GM12878 (cell line): ENCODE measurements around the gene EFNA3. TPM values are rescaled to one million over a fixed set of nuclear protein-coding genes. Genes with fewer than 3 reads are reported as not detected.

Source experiments
- ATAC-seq: fragments of 200-7000 bp; cut with Tn5 transposase; 3 replicates; pipeline ENCODE4 v1.9.1; 2020; ENCODE audit warnings: mild to moderate bottlenecking, moderate library complexity
- BruUV-seq: library from RNA; stranded (reverse); fragments of 400-500 nt; replicated peaks from 2 replicates; lab custom pipeline; 2021; lab: Mats Ljungman, UMichigan
- CTCF ChIA-PET: fragments of 300-600 bp; sonication (Branson Sonifier 250); formaldehyde crosslinking; extraction: SDS; loops from one replicate; lab custom pipeline; 2021; ENCODE audit warnings: inconsistent platforms; lab: Yijun Ruan, JAX
- POLR2A ChIA-PET: fragments of 350-600 bp; formaldehyde crosslinking; extraction: SDS; loops from one replicate; lab custom pipeline; 2021; ENCODE audit warnings: inconsistent platforms; lab: Charles Lee
- RAD21 ChIA-PET: fragments of 300-600 bp; sonication (Branson Sonifier 250); formaldehyde crosslinking; loops from one replicate; lab custom pipeline; 2023; ENCODE audit warnings: antibody characterized with exemption; ENCODE audit not compliant: unreplicated experiment; lab: Charles Lee
- SMC1A ChIA-PET: fragments of 300-600 bp; sonication (Branson Sonifier 250); formaldehyde crosslinking; loops from one replicate; lab custom pipeline; 2023; ENCODE audit not compliant: unreplicated experiment, uncharacterized antibody; lab: Charles Lee
- DNase-seq: peaks from one replicate; pipeline ENCODE4 v3.0.0-alpha.2; 2011; ENCODE audit warnings: low read depth, low spot score
- FAIRE-seq: peaks from 3 replicates; lab custom pipeline; 2011; peaks lifted over from hg19 to GRCh38; lab: Jason Lieb, UNC
- H2AFZ ChIP-seq: 2 replicates; pipeline ENCODE4 v1.6.0; 2011; ENCODE audit warnings: low read depth, low read length, control low read depth; ENCODE audit not compliant: control insufficient read depth
- H3K27ac ChIP-seq: 2 replicates; pipeline ENCODE4 v1.5.1; 2011; ENCODE audit warnings: control low read depth; ENCODE audit not compliant: control insufficient read depth, insufficient read depth
- H3K27me3 ChIP-seq, 2 experiments: replicated peaks in 1 of 2; 2 replicates each; pipeline versions ENCODE4 v1.6.0 to v1.6.1; 2011; ENCODE audit warnings: low read length in 1 of 2; ENCODE audit not compliant: control insufficient read depth in 2 of 2, insufficient read depth in 2 of 2
- H3K36me3 ChIP-seq, 2 experiments: 2 replicates each; pipeline ENCODE4 v1.5.1; 2011; ENCODE audit warnings: low read length in 1 of 2; ENCODE audit not compliant: control insufficient read depth in 2 of 2, insufficient read depth in 2 of 2
- H3K4me1 ChIP-seq: 2 replicates; pipeline ENCODE4 v1.6.1; 2011; ENCODE audit warnings: mild to moderate bottlenecking, low read length, moderate library complexity, mixed read lengths; ENCODE audit not compliant: control insufficient read depth, insufficient read depth
- H3K4me2 ChIP-seq: 2 replicates; pipeline ENCODE4 v1.6.0; 2011; ENCODE audit warnings: control low read depth; ENCODE audit not compliant: control insufficient read depth, insufficient read depth
- H3K4me3 ChIP-seq: fragments of 200-600 bp; sonication (generic); 2 replicates; pipeline ENCODE4 v1.5.1; 2016
- H3K79me2 ChIP-seq: 2 replicates; pipeline ENCODE4 v1.6.0; 2011; ENCODE audit warnings: low read length; ENCODE audit not compliant: control insufficient read depth, insufficient read depth
- H3K9ac ChIP-seq: 2 replicates; pipeline ENCODE4 v1.8.0; 2011; ENCODE audit warnings: low read length, control low read depth, mixed read lengths; ENCODE audit not compliant: control insufficient read depth, insufficient read depth
- H3K9me3 ChIP-seq: replicated peaks from 3 replicates; pipeline ENCODE4 v1.5.1; 2011; ENCODE audit warnings: mild to moderate bottlenecking, low read length; ENCODE audit not compliant: control insufficient read depth, insufficient read depth
- H4K20me1 ChIP-seq: 2 replicates; pipeline ENCODE4 v1.6.0; 2011; ENCODE audit not compliant: control insufficient read depth, insufficient read depth
- ATF7 ChIP-seq: fragments of 450-650 bp; IDR thresholded peaks from 2 replicates; pipeline ENCODE4 v1.6.1; 2016; ENCODE audit warnings: low read depth, mild to moderate bottlenecking
- BCL11A ChIP-seq: IDR thresholded peaks from 2 replicates; pipeline ENCODE4 v1.6.1; 2011; ENCODE audit warnings: low read depth, low read length
- CHD1 ChIP-seq: IDR thresholded peaks from 2 replicates; pipeline ENCODE4 v1.6.1; 2012; ENCODE audit warnings: low read depth, low read length, improper control_type of control experiment
- CHD2 ChIP-seq: IDR thresholded peaks from 2 replicates; pipeline ENCODE4 v1.6.1; 2011; ENCODE audit warnings: low read depth, low read length, improper control_type of control experiment, borderline replicate concordance
- EGR1 ChIP-seq, 2 experiments: IDR thresholded peaks; 1 replicate in 1 of 2; 2 replicates in 1 of 2; pipeline ENCODE4 v1.6.1; 2011 to 2012; ENCODE audit warnings: low read depth in 2 of 2, low read length in 2 of 2, borderline replicate concordance in 1 of 2, mild to moderate bottlenecking in 1 of 2, moderate library complexity in 1 of 2
- ESRRA ChIP-seq: IDR thresholded peaks from 2 replicates; pipeline ENCODE4 v1.6.1; 2012; ENCODE audit warnings: mild to moderate bottlenecking, low read length, improper control_type of control experiment
- KDM1A ChIP-seq: fragments of 200-600 bp; sonication (generic); IDR thresholded peaks from 2 replicates; pipeline ENCODE4 v1.6.1; 2016; ENCODE audit warnings: borderline replicate concordance
- NFYB ChIP-seq: IDR thresholded peaks from 2 replicates; pipeline ENCODE4 v1.6.1; 2011; ENCODE audit warnings: low read depth, mild to moderate bottlenecking, low read length, improper control_type of control experiment, moderate library complexity; ENCODE audit not compliant: insufficient read depth
- NRF1 ChIP-seq: conservative IDR thresholded peaks from 2 replicates; pipeline ENCODE4 v1.6.1; 2011; ENCODE audit warnings: mild to moderate bottlenecking, low read depth, low read length, improper control_type of control experiment
- PML ChIP-seq: IDR thresholded peaks from 2 replicates; pipeline ENCODE4 v1.6.1; 2012; ENCODE audit warnings: low read length, inconsistent platforms
- POLR2AphosphoS5 ChIP-seq: IDR thresholded peaks from 2 replicates; pipeline ENCODE4 v1.6.1; 2011; ENCODE audit warnings: mild to moderate bottlenecking, low read length, inconsistent platforms
- RCOR1 ChIP-seq: conservative IDR thresholded peaks from 2 replicates; pipeline ENCODE4 v1.6.1; 2012; ENCODE audit warnings: low read depth, low read length, improper control_type of control experiment
- RUNX3 ChIP-seq: IDR thresholded peaks from 2 replicates; pipeline ENCODE4 v1.6.1; 2012; ENCODE audit warnings: low read length, inconsistent platforms
- SREBF2 ChIP-seq: IDR thresholded peaks from 2 replicates; pipeline ENCODE4 v1.6.1; 2012; ENCODE audit warnings: mild to moderate bottlenecking, low read length
- TAF1 ChIP-seq: IDR thresholded peaks from 2 replicates; pipeline ENCODE4 v1.6.1; 2011; ENCODE audit warnings: mild to moderate bottlenecking, low read depth, low read length, borderline replicate concordance
- TBL1XR1 ChIP-seq: IDR thresholded peaks from 2 replicates; pipeline ENCODE4 v1.6.1; 2012; ENCODE audit warnings: low read depth, low read length, improper control_type of control experiment
- ZNF592 ChIP-seq: fragments of 450-650 bp; IDR thresholded peaks from 2 replicates; pipeline ENCODE4 v1.6.1; 2017; ENCODE audit warnings: mild to moderate bottlenecking, moderate library complexity
- ZSCAN29 ChIP-seq: fragments of 450-650 bp; IDR thresholded peaks from 2 replicates; pipeline ENCODE4 v1.6.1; 2017; ENCODE audit warnings: mild to moderate bottlenecking, moderate library complexity
- WGBS: methylation state at CpG from one replicate; pipeline ENCODE4 v1.1.6; 2016; ENCODE audit warnings: low lambda C conversion rate; ENCODE audit not compliant: insufficient replicate concordance, insufficient coverage; ENCODE audit errors: missing lambda C conversion rate; 5-methylcytosine and 5-hydroxymethylcytosine counted together
- in situ Hi-C: fragments of 300-500 bp; cut with MboI; formaldehyde crosslinking; loops from 9 replicates; pipeline ENCODE4 v1.14.3; 2018; ENCODE audit warnings: mixed read lengths
- intact Hi-C: fragments of 100-400 bp; cut with micrococcal nuclease; formaldehyde crosslinking; loops from one replicate; pipeline ENCODE4 v1.14.2; 2022; ENCODE audit not compliant: unreplicated experiment
- polyA plus RNA-seq, 11 experiments: library from polyadenylated mRNA; depleted of rRNA in 4 of 11; unstranded in 6 of 11; stranded (reverse) in 5 of 11; fragments of >200 nt; fragmentation: Nextera tagmentation in 4 of 11; fragmentation: Illumina TruSeq in 1 of 11; extraction: Ambion mirVana in 4 of 11; extraction: Trizol in 1 of 11; gene quantifications; 1 replicate in 1 of 11; 2 replicates in 10 of 11; pipeline versions ENCODE4 v1.2.1 to v1.2.3, GENCODE V29; 2011 to 2016; ENCODE audit warnings: inconsistent platforms in 2 of 11, missing spikeins in 2 of 11, low read depth in 1 of 11
- total RNA-seq, 4 experiments: library from RNA; depleted of rRNA in 3 of 4; stranded (reverse); fragments of >200 nt in 3 of 4; fragmentation: Illumina TruSeq in 1 of 4; extraction: Trizol in 1 of 4; gene quantifications; 2 replicates each; pipeline versions ENCODE4 v1.2.1 to v1.2.3, GENCODE V29; 2013 to 2021

EFNA3 gene
- total and polyA plus RNA-seq, 10 of the 15 experiments (the other 5 are each of a cell fraction or from before 2014, with no cell fraction given) = 0.08 to 5.4 (median 1.1) TPM

DNA sequence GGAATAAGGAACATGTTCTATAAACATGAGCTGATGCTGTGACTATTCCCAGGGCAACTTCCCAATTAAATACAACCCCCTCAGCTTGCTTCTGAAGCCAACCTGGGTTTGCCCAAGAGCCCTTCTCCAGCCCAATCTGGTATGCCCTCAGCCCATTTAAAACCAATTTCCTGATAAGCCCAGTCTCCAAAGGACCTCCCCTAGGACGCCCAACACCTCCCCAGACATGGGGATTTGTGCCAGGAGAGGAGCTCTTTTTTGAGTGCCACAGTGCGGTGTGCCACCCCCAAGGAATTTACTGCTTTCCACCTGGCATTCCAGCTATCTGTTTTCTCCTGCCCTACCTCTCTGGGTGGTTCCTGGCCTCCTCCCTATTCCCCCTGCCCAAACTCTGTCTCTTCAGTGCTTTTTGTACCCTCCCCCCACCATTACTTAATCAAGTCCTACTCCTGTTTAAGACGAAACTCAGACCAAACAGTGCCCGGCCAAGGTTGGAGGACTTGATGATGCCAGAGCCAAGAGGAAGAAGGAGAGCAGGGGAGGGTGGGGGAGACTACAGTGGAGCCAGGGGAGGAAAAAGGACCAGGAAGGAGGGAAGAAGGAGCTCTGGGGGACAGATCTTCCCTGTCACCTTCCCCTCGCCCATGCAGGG, 37.6 kb downstream of the EFNA3 start:
- CTCF ChIA-PET = interaction anchor here (0.8 to 2.9 kb wide), 7 partner anchors 10 to 56 kb away, joined by 3 to 10 read pairs (median 3); partner anchors contain the start of gene KRTCAP2
- SMC1A ChIA-PET = interaction anchor here (1.5 kb wide), 1 partner anchor 51 kb away, joined by 6 read pairs; no protein-coding TSS in a partner anchor
- POLR2A ChIA-PET = interaction anchor here (0.5 to 1.6 kb wide), 2 partner anchors 8 to 16 kb away, joined by 3 to 6 read pairs; no protein-coding TSS in a partner anchor
- in situ Hi-C loops = no loop called here
- no peak overlapping the region for H3K4me3 ChIP-seq
- no TSS peak for BruUV-seq
- H3K9ac ChIP-seq = no peak overlapping the region
- H3K27ac ChIP-seq = no peak overlapping the region
- peaks cover 5% of the 10 kb centered on the region; the same call in 1 of the 2 replicates for H3K4me1 ChIP-seq
- TF ChIP-seq CHD2 = no peak
- no peak for TF ChIP-seq KDM1A
- no peak for TF ChIP-seq PML
- no peak for TF ChIP-seq EGR1 (IDR thresholded peaks at IDR 0.05; ENCODE audit: borderline replicate concordance in 1 of 2, low read depth in 2 of 2, low read length in 2 of 2)
- TF ChIP-seq ATF7 = no peak
- TF ChIP-seq POLR2AphosphoS5 = no peak
- TF ChIP-seq TAF1 = no peak
- no peak for TF ChIP-seq RUNX3
- no peak for TF ChIP-seq BCL11A
- TF ChIP-seq NFYB = no peak
- no peak for TF ChIP-seq SREBF2
- no peak for TF ChIP-seq CHD1
- no peak for TF ChIP-seq RCOR1
- no peak for TF ChIP-seq ZNF592
- no peak for TF ChIP-seq ZSCAN29
- no peak for TF ChIP-seq NRF1
- no peak for TF ChIP-seq TBL1XR1
- no peak for TF ChIP-seq ESRRA
- TF ChIP-seq, all 136 proteins: peak for 0
- Histone ChIP-seq H3K79me2 (no peaks in the 10 kb centered on the region), H3K9me3 (no peaks in the 10 kb centered on the region), H2AFZ (no peak overlapping the region), H3K4me2 (no peak overlapping the region), H3K36me3 (no peaks in the 10 kb centered on the region), H3K27me3 (peaks cover 0 to 2% of the 10 kb centered on the region in 2 experiments; a peak in 1 of 4 replicates), H4K20me1 (no peaks in the 10 kb centered on the region)
- intact Hi-C loops = no loop called here
- ATAC-seq (no peak), DNase-seq (no peak), FAIRE-seq (no peak)
- WGBS = 35% methylated on average over 5 of the region's 5 CpGs
- RAD21 ChIA-PET = interaction anchor here (0.5 kb wide), 1 partner anchor 20 kb away, joined by 3 read pairs; no protein-coding TSS in a partner anchor
